Vagina (tissue), 2 donors: ENCODE data around the gene KCNIP4.

Source experiments
- POLR2A ChIP-seq, 2 donors: fragments of 450-650 bp; IDR thresholded peaks; one replicate each; pipeline ENCODE4 v1.6.1; 2017; ENCODE audit warnings: antibody characterized with exemption in 2 of 2, mild to moderate bottlenecking in 2 of 2, moderate library complexity in 2 of 2
- TF ChIP-seq, protein P1 (sequence below), 3 experiments: fragments of 450-650 bp in 2 of 3; fragments of 200-600 bp in 1 of 3; sonication (generic) in 1 of 3; IDR thresholded peaks; one replicate each; pipeline ENCODE4 v1.5.1; 2017 to 2019; ENCODE audit warnings: antibody characterized with exemption in 3 of 3, mild to moderate bottlenecking in 2 of 3, moderate library complexity in 2 of 3

DNA sequence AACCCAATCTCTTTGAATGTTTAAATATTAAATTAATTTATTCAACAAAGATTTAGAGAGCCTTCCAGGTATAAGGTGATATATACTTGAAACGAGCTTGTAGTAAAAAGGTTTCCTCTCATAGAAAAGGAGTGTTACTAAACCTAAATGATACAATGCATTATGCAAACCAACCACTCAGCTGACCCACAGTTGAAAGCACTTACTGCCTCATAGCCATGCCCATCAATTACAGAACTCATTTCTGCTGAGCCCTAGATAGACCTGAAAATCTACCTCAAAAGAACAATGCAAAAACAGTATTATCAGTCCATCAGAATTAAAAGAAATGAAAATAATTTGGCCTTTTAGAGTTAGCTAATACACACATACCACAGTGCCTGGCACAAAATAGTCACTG lies 75.4 kb downstream of the KCNIP4 start:
- no peak for TF ChIP-seq POLR2A (IDR thresholded peaks at IDR 0.05)
- TF ChIP-seq, protein P1, sequence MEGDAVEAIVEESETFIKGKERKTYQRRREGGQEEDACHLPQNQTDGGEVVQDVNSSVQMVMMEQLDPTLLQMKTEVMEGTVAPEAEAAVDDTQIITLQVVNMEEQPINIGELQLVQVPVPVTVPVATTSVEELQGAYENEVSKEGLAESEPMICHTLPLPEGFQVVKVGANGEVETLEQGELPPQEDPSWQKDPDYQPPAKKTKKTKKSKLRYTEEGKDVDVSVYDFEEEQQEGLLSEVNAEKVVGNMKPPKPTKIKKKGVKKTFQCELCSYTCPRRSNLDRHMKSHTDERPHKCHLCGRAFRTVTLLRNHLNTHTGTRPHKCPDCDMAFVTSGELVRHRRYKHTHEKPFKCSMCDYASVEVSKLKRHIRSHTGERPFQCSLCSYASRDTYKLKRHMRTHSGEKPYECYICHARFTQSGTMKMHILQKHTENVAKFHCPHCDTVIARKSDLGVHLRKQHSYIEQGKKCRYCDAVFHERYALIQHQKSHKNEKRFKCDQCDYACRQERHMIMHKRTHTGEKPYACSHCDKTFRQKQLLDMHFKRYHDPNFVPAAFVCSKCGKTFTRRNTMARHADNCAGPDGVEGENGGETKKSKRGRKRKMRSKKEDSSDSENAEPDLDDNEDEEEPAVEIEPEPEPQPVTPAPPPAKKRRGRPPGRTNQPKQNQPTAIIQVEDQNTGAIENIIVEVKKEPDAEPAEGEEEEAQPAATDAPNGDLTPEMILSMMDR (IDR thresholded peaks at IDR 0.05) = no peak
